Measurements from ENCODE around the gene PDCD1.

- no peak for TF ChIP-seq CTCF (conservative IDR thresholded peaks at IDR 0.05)
- no peak for TF ChIP-seq EZH2 (IDR thresholded peaks at IDR 0.05; ENCODE audit: low read depth)
Observed at GRCh38 chr2:241836292-241836691, 22.4 kb downstream of the PDCD1 start.
